ENCODE measurements around the gene NCL. TPM values are rescaled to one million over a fixed set of nuclear protein-coding genes. Genes with fewer than 3 reads are reported as not detected.

Gene NCL
- total RNA-seq (2021) (1,186 and 1,328 TPM in 2 replicates), Bru-seq, nascent RNA (percentile 100 among the genes with signal in this experiment), BruChase-seq, experiment 1, labeled RNA remaining after a 2-hour chase (percentile 100 among the genes with signal in this experiment), BruChase-seq, experiment 2, labeled RNA remaining after a 6-hour chase (percentile 100 among the genes with signal in this experiment)
- long read RNA-seq, full-length matches to known transcripts, result 830 of 954 reads
- long read RNA-seq, partial matches to known transcripts, result 54 of 954 reads
- long read RNA-seq, other reads (novel, unspliced or antisense), result 70 of 954 reads

DNA sequence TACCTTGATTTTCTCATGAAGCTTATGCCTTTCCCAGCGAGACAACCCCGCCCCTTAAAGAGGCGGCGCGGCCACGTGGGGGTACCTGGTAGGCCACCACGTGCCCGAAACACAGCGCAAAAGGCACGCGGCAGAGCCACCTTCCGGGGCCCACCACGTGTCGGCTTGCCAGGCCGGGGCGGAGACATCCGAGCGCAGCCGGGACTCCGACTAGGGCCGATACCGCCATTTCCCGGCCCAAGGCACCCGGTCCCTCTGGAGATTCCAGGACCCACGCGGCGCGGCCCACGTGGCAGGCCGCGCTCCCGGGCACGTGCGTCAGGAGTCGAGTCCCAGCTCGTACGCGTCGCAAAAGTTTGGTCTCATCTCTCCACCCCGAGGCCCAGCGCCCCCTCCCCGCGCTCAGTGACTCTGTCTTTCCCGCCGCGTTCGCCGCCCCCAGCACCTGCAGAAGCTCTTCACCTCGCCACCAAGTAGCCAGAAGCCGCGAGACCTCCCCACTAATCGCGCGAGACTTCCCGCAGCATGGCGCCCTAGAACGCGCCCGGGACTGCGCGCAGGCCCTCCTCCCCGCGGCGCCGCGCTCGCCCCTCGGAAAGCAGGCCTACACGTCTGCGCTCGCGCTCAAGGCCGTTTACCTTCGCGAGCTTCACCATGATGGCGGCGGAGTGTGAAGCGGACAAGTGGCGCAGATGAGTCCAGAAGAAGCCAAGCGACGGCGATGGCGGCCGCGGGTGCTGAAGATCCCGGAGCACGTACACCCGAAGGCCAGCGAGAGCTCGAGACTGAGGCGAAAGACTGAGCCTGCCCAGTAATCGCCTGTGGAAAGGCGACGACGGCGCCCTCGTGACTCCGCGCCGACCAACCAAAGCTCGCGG lies at the start of gene NCL:
Gene NCL, minus strand, starts transcription at position 787 of the 878 bp plus-strand sequence. Its CDS starts 131 bp downstream, at position 656.
- BruUV-seq (replicated peaks), result no TSS peak
- TF ChIP-seq CTCF (conservative IDR thresholded peaks at IDR 0.05; ENCODE audit: low read depth, low read length), result no peak
- no peak for TF ChIP-seq EZH2 (IDR thresholded peaks at IDR 0.05; ENCODE audit: borderline replicate concordance, low read depth, low read length, poor library complexity, severe bottlenecking)
- peaks cover 44% of the 10 kb centered on the region for H3K36me3 ChIP-seq (ENCODE audit: insufficient read depth, low read length, poor library complexity, severe bottlenecking)
- H3K27ac ChIP-seq (ENCODE audit: low read depth, low read length, poor library complexity, severe bottlenecking), result peak within 1 kb of the TSS; percentile 99
- POLR2A ChIA-PET (ENCODE audit: low non-redundant PET), result interaction anchor here (0.6 to 1.3 kb wide), 5 partner anchors 13 to 707 kb away, joined by 3 to 11 read pairs (median 4); no protein-coding TSS in a partner anchor
- DNase-seq (ENCODE audit: low spot score), result peak; percentile 86
- intact Hi-C loops (cut with micrococcal nuclease; ENCODE audit: unreplicated experiment), result no loop called here
- H3K4me3 ChIP-seq (ENCODE audit: low read depth, low read length, poor library complexity, severe bottlenecking), result peak within 1 kb of the TSS; percentile 88
- CTCF ChIA-PET, result interaction anchor here (1.3 kb wide), 1 partner anchor 19 kb away, joined by 5 read pairs; no protein-coding TSS in a partner anchor
- no peaks in the 10 kb centered on the region for H3K9me3 ChIP-seq (ENCODE audit: low read depth, low read length, poor library complexity, severe bottlenecking)
- no peaks in the 10 kb centered on the region for H3K27me3 ChIP-seq (replicated peaks; ENCODE audit: insufficient read depth, low read depth, low read length, poor library complexity)
- H3K4me1 ChIP-seq (ENCODE audit: insufficient read depth, low read length, poor library complexity, severe bottlenecking), result peaks cover 19% of the 10 kb centered on the region

GRCh38 chr2:231513746-231514224 lies 49.5 kb upstream of the NCL start:
- peak overlapping the region; percentile 62 for H3K4me3 ChIP-seq (ENCODE audit: low read depth, low read length, poor library complexity, severe bottlenecking)
- TSS peak; percentile 94 for BruUV-seq (replicated peaks)
- intact Hi-C loops (cut with micrococcal nuclease; ENCODE audit: unreplicated experiment), result loop anchor here (2.0 kb wide), 2 partner anchors 49 to 87 kb away; no protein-coding TSS in a partner anchor
- POLR2A ChIA-PET (ENCODE audit: low non-redundant PET), result interaction anchor here (0.6 to 1.0 kb wide), 2 partner anchors 18 to 50 kb away, joined by 4 to 7 read pairs; partner anchors contain the start of gene NCL
- H3K4me1 ChIP-seq (ENCODE audit: insufficient read depth, low read length, poor library complexity, severe bottlenecking), result peaks cover 13% of the 10 kb centered on the region
- H3K9me3 ChIP-seq (ENCODE audit: low read depth, low read length, poor library complexity, severe bottlenecking), result no peaks in the 10 kb centered on the region
- CTCF ChIA-PET, result no interaction called here
- no peaks in the 10 kb centered on the region for H3K36me3 ChIP-seq (ENCODE audit: insufficient read depth, low read length, poor library complexity, severe bottlenecking)
- peak overlapping the region; percentile 88 for H3K27ac ChIP-seq (ENCODE audit: low read depth, low read length, poor library complexity, severe bottlenecking)
- H3K27me3 ChIP-seq (replicated peaks; ENCODE audit: insufficient read depth, low read depth, low read length, poor library complexity), result no peaks in the 10 kb centered on the region
- DNase-seq (ENCODE audit: low spot score), result no peak
- TF ChIP-seq EZH2 (IDR thresholded peaks at IDR 0.05; ENCODE audit: borderline replicate concordance, low read depth, low read length, poor library complexity, severe bottlenecking), result no peak

DNA sequence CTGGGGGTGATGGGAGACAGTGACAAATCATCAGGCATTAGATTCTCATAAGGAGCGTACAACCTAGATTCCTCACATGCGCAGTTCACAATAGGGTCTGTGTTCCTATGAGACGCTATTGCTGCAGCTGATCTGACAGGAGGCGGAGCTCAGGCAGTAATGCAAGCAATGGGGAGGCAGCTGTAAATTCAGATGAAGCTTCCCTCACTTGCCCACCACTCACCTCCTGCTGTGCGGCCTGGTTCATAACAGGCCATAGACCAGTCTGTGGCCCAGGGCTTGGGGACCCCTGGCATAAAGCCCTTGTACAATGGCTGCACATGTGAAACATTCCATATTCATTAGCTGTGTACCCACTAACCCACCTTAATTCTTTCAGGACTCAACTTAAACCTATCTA lies 47.9 kb upstream of the NCL start:
- no peak for TF ChIP-seq CTCF (conservative IDR thresholded peaks at IDR 0.05; ENCODE audit: low read depth, low read length)
- no peak for TF ChIP-seq EZH2 (IDR thresholded peaks at IDR 0.05; ENCODE audit: borderline replicate concordance, low read depth, low read length, poor library complexity, severe bottlenecking)
- peak; percentile 29 for DNase-seq (ENCODE audit: low spot score)
- H3K9me3 ChIP-seq (ENCODE audit: low read depth, low read length, poor library complexity, severe bottlenecking), result no peaks in the 10 kb centered on the region
- POLR2A ChIA-PET (ENCODE audit: low non-redundant PET), result no interaction called here
- BruUV-seq (replicated peaks), result no TSS peak
- H3K4me1 ChIP-seq (ENCODE audit: insufficient read depth, low read length, poor library complexity, severe bottlenecking), result peaks cover 13% of the 10 kb centered on the region
- no peaks in the 10 kb centered on the region for H3K27me3 ChIP-seq (replicated peaks; ENCODE audit: insufficient read depth, low read depth, low read length, poor library complexity)
- CTCF ChIA-PET, result no interaction called here
- H3K36me3 ChIP-seq (ENCODE audit: insufficient read depth, low read length, poor library complexity, severe bottlenecking), result no peaks in the 10 kb centered on the region
- H3K27ac ChIP-seq (ENCODE audit: low read depth, low read length, poor library complexity, severe bottlenecking), result no peak overlapping the region
- intact Hi-C loops (cut with micrococcal nuclease; ENCODE audit: unreplicated experiment), result no loop called here
- H3K4me3 ChIP-seq (ENCODE audit: low read depth, low read length, poor library complexity, severe bottlenecking), result no peak overlapping the region

Measured in A673 (cell line).